Cardiac septum (tissue), 1 donor: ENCODE data around the gene CDC45. TPM values are rescaled to one million over a fixed set of nuclear protein-coding genes. Genes with fewer than 3 reads are reported as not detected.

Experiments
- DNase-seq: peaks from one replicate; pipeline ENCODE4 v3.0.0-alpha.2; 2020; ENCODE audit warnings: low spot score
- intact Hi-C: fragments of 100-400 bp; cut with DNase I; formaldehyde crosslinking; loops from one replicate; pipeline ENCODE4 v1.14.0; 2022
- total RNA-seq: library from RNA; stranded (reverse); fragmentation: NEBNext Ultra II Directional; extraction: Animal tissue kit (Norgen Biotek cat#: 25700); gene quantifications from one replicate; pipeline ENCODE4 v1.2.1, GENCODE V29; 2021
- donor health status: DM: no; HTN: no; CAD: no.

CDC45 gene
- total RNA-seq, 1 donor from 2014 or later: not detected

GRCh38 chr22:19506212-19506611, 26.5 kb downstream of the CDC45 start:
- DNase-seq: no peak
- intact Hi-C loops: no loop called here

GRCh38 chr22:19507534-19507861, 27.8 kb downstream of the CDC45 start:
- intact Hi-C loops: no loop called here
- no peak for DNase-seq

DNA sequence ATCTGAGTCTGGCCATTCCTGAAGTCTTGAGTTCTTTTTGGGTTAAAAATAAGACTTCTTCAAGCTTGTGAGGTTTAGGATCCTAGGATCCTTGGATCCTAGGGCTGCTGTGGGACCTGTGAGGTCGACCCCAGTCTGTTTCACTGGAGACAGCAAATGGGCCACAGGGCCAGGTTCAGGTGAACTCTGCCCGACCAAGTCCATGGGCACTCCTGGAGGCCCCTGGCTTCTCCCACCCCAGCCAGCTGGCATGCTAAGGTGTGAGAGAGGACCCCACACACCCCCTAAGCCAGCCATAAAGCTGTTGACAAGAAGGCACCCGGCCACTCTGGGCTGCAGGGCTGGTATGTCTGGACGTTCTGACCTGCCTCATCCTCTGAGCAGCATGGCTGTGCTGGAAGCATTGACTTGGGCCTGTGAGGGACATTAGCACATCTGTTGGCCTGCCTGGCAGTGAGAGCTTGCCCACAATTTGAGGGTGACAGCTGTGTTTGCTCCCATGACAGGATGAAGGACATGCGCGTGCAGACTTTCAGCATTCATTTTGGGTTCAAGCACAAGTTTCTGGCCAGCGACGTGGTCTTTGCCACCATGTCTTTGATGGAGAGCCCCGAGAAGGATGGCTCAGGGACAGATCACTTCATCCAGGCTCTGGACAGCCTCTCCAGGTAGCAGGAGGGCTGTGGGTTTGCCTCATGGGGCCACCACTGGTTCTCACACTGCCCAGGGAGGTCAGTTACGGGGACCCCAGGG, 28.5 kb downstream of the CDC45 start:
- peak; percentile 67 for DNase-seq
- intact Hi-C loops: no loop called here

GRCh38 chr22:19509191-19509590, 29.5 kb downstream of the CDC45 start:
- intact Hi-C loops: no loop called here
- no peak for DNase-seq

DNA sequence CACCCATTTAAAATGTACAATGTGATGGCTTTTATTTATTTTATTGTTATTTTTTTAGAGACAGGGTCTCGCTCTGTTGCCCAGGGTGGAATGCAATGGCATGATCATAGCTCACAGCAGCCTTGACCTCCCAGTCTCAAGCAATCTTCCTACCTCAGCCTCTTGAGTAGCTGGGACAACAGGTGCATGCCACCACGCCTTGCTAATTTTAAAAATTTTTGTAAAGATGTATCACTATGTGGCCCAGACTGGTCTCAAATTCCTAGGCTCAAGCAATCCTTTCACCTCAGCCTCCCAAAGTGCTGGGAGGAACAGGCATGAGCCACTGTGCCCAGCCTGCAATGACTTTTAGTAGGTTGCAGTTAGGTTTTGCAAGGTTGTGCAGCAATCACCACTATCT, 30.2 kb downstream of the CDC45 start:
- intact Hi-C loops: loop anchor here (10.0 kb wide), 1 partner anchor 55 kb away; no protein-coding TSS in a partner anchor
- DNase-seq: peak; percentile 14

GRCh38 chr22:19510919-19511341, 31.2 kb downstream of the CDC45 start:
- intact Hi-C loops: loop anchor here (10.0 kb wide), 1 partner anchor 54 kb away; no protein-coding TSS in a partner anchor
- no peak for DNase-seq

DNA sequence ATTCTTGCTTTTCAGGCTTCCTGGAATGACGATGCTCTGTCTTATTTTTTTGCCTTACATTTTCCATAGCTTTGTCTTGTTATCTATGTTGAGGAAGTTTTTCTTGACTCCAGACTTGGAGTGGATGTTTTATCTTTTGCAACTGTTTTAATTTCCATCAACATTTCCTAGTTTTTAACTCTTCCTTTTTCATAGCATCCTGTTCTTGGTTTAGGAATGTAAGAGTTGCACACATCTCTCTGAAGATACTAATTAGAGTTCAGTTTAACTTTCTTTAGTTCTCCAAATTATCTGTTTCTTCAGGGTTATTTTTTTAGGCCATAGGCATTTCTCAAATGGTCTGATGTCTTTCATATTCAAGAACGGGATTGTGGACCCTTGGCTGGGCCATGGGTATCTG, 34.1 kb downstream of the CDC45 start:
- intact Hi-C loops: loop anchor here (10.0 kb wide), 1 partner anchor 51 kb away; no protein-coding TSS in a partner anchor

DNA sequence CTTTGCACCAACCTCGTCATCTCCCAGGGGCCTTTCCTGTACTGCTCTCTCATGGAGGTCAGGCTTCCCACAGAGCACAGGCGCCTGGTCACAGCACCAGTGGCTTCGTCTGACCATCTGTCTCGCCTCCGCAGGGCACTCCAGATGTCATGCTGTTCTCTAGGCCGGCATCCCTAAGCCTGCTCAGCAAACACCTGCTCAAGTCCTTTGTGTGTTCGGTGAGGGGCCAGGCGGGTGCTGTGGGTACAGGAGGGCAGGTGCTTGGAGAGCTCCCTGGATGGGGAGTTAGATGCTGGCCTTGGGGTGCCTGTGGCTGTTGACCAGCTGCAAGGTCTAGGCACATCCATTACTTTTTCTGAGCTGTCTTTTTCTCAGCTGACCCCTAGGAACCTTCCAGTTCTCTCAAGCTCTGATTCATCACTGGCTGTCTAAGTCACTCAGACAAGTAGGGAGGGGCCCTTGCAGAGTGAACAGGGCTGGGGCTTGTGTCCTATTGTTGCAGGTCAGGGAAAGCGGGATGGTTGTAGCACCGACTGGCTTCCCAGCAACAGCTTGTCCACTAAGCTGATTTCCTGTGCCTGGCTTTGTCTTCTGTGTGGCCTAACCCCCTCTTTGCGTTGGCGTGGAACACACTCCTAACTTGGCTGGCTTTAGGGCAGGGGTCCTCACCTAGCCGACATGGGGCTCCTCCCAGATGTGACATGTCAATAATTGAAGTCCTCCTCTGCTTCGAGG, 35.3 kb downstream of the CDC45 start:
- intact Hi-C loops: loop anchor here (10.0 kb wide), 1 partner anchor 50 kb away; no protein-coding TSS in a partner anchor
- peak; percentile 49 for DNase-seq

More for the DNA sequence above, 34.1 kb downstream of the CDC45 start:
- no peak for DNase-seq

GRCh38 chr22:19515654-19516377, 36.1 kb downstream of the CDC45 start:
- intact Hi-C loops: loop anchor here (10.0 kb wide), 1 partner anchor 49 kb away; no protein-coding TSS in a partner anchor

DNA sequence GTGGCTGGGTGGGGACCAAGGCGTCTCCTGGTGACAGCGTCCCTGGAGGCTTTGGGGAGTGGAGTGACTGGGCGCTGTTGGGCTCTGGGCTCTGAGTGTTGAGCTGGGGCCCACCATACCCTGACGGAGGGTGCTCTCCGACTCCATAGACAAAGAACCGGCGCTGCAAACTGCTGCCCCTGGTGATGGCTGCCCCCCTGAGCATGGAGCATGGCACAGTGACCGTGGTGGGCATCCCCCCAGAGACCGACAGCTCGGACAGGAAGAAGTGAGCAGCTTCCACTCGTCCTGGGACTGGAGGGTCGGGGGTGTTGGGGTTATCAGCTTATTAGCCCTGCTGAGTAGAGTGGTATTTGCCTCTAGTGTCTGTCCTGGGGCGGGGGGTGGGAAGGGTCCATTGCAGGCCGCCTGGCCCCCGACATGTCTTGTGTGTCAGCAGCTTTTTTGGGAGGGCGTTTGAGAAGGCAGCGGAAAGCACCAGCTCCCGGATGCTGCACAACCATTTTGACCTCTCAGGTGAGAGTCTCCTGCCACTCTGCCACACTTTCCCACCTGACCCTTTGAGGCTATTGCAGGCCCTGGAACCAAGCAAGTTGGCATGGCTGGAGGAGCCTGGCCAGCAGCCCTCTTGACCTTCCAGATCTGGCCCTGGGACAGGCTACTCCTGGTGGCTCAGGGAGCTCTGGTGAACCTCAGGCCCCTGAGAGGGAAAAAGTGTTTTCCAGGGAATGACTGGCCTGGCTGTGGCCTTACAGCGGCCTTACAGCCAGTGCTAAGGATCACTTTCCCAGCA, 36.9 kb downstream of the CDC45 start:
- peak; percentile 55 for DNase-seq
- intact Hi-C loops: loop anchor here (10.0 kb wide), 1 partner anchor 48 kb away; no protein-coding TSS in a partner anchor

More at GRCh38 chr22:19515654-19516377, 36.1 kb downstream of the CDC45 start:
- peak; percentile 66 for DNase-seq

DNA sequence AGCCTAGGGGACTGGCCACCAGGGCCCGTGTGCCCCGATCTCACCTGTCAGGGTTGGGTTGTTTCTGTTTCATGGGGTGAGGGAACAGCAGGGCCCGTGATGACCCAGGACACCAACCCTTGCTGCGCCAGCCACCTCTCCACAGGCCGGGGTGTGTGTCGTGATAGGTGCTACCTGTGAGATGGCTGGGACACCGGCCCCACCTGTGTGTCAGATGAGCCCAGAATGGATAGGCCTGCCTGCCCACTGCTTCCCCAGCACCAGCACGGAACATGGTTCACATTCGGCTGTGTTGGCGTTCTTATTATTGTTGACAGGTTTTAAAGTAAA, 37.4 kb downstream of the CDC45 start:
- intact Hi-C loops: loop anchor here (10.0 kb wide), 1 partner anchor 48 kb away; no protein-coding TSS in a partner anchor
- DNase-seq: peak; percentile 58

GRCh38 chr22:19517919-19518611, 38.3 kb downstream of the CDC45 start:
- intact Hi-C loops: loop anchor here (10.0 kb wide), 1 partner anchor 47 kb away; no protein-coding TSS in a partner anchor
- peak; percentile 56 for DNase-seq

GRCh38 chr22:19518635-19519034, 38.9 kb downstream of the CDC45 start:
- intact Hi-C loops: loop anchor here (10.0 kb wide), 1 partner anchor 46 kb away; no protein-coding TSS in a partner anchor
- DNase-seq: peak; percentile 57

- DNase-seq: peak; percentile 57
- intact Hi-C loops: loop anchor here (10.0 kb wide), 1 partner anchor 46 kb away; no protein-coding TSS in a partner anchor
These were observed 39.6 kb downstream of the CDC45 start for GRCh38 chr22:19519041-19519926.

GRCh38 chr22:19520007-19520406, 40.3 kb downstream of the CDC45 start:
- DNase-seq: peak; percentile 70
- intact Hi-C loops: no loop called here

- DNase-seq: peak; percentile 66
- intact Hi-C loops: no loop called here
These were observed 41.0 kb downstream of the CDC45 start for GRCh38 chr22:19520566-19521305.
